Natural killer cell (primary cell): ENCODE data around the gene ACAA2. TPM values are rescaled to one million over a fixed set of nuclear protein-coding genes. Genes with fewer than 3 reads are reported as not detected.

Experiments used
- ATAC-seq, 3 donors: fragments of 150-1000 bp in 2 of 3; fragments of 200-7000 bp in 1 of 3; cut with Tn5 transposase; 1 replicate in 1 of 3; 2 replicates in 2 of 3; pipeline ENCODE4 v1.10.0; 2021; ENCODE audit warnings: mild to moderate bottlenecking in 2 of 3, moderate library complexity in 2 of 3
- DNase-seq, 2 donors: peaks; one replicate each; pipeline versions ENCODE4 v3.0.0 to v3.0.0-alpha.2; 2013 to 2021; ENCODE audit warnings: mixed read lengths in 1 of 2
- H3K27ac ChIP-seq: one replicate; pipeline ENCODE4 v1.5.1; 2013; ENCODE audit warnings: mild to moderate bottlenecking, low read length
- H3K27me3 ChIP-seq: one replicate; pipeline ENCODE4 v1.6.1; 2013; ENCODE audit warnings: low read length; ENCODE audit not compliant: control insufficient read depth, insufficient read depth
- H3K36me3 ChIP-seq: one replicate; pipeline ENCODE4 v1.6.1; 2013; ENCODE audit warnings: low read length; ENCODE audit not compliant: control insufficient read depth, insufficient read depth
- H3K4me1 ChIP-seq: one replicate; pipeline ENCODE4 v1.6.1; 2013; ENCODE audit warnings: low read length; ENCODE audit not compliant: control insufficient read depth, insufficient read depth
- H3K4me3 ChIP-seq: one replicate; pipeline ENCODE4 v1.5.1; 2013; ENCODE audit warnings: low read length
- H3K9me3 ChIP-seq: one replicate; pipeline ENCODE4 v1.6.1; 2013; ENCODE audit warnings: low read length; ENCODE audit not compliant: control insufficient read depth, insufficient read depth
- H3K27ac Mint-ChIP-seq, 2 donors: one replicate each; pipeline ENCODE4 v1.8.0; 2022; ENCODE audit warnings: mild to moderate bottlenecking in 2 of 2, mixed read lengths in 2 of 2, moderate library complexity in 1 of 2
- H3K27me3 Mint-ChIP-seq, 2 donors: one replicate each; pipeline ENCODE4 v1.8.0; 2022; ENCODE audit warnings: low read depth in 2 of 2, mixed read lengths in 2 of 2
- H3K36me3 Mint-ChIP-seq: one replicate; pipeline ENCODE4 v1.8.0; 2022; ENCODE audit warnings: mixed read lengths
- H3K4me1 Mint-ChIP-seq, 2 donors: one replicate each; pipeline ENCODE4 v1.8.0; 2022; ENCODE audit warnings: mixed read lengths in 2 of 2
- H3K4me3 Mint-ChIP-seq: one replicate; pipeline ENCODE4 v1.8.0; 2022; ENCODE audit warnings: mild to moderate bottlenecking, moderate library complexity, mixed read lengths
- H3K9me3 Mint-ChIP-seq, 2 donors: one replicate each; pipeline ENCODE4 v1.8.0; 2022; ENCODE audit warnings: mixed read lengths in 2 of 2
- WGBS: methylation state at CpG from one replicate; pipeline ENCODE4 v1.1.7; 2013; ENCODE audit warnings: missing lambda C conversion rate; ENCODE audit not compliant: insufficient coverage; 5-methylcytosine and 5-hydroxymethylcytosine counted together
- intact Hi-C: fragments of 100-400 bp; cut with micrococcal nuclease; formaldehyde crosslinking; loops from one replicate; pipeline ENCODE4 v1.14.2; 2022
- total RNA-seq, 4 donors: library from RNA; stranded (reverse); fragments of 120-200 nt in 1 of 4; gene quantifications; one replicate each; pipeline versions ENCODE4 v1.2.3 to v1.2.4, GENCODE V29; 2013 to 2022
- TF ChIP-seq, protein P1 (sequence below): fragments of 200-600 bp; IDR thresholded peaks from one replicate; pipeline ENCODE4 v1.8.0; 2022; ENCODE audit warnings: antibody characterized with exemption

The ACAA2 gene
- total RNA-seq, 3 donors from 2014 or later (not counting 1 experiment from before 2014, with no cell fraction given), result 47.0 to 71.7 (median 59.2) TPM

DNA sequence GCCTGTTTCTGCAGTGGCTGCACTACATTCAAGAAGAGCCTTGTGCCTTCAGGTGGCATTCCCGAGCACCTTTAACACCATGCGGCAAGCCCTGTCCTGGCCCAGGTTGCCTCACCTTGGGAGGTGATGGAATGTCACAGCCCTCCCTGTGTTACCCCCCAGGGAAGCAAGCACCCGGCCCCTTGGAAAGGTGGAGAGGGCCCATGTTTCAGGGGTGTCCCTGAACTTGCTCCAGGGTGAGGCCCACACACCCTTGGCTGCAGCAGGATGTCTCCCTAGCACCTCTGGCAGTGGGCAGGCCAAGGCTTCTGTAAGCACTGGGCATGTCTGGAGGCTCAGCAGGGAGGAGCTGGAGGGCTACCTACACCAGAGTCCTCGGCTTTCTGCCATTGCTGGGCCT is 29.3 kb upstream of the ACAA2 start:
- no peak overlapping the region for H3K4me3 ChIP-seq
- ATAC-seq (no peak), DNase-seq (no peak)
- Mint-ChIP-seq H3K9me3 (no peaks in the 10 kb centered on the region), H3K4me1 (peaks cover 49 to 55% of the 10 kb centered on the region in 2 donors), H3K27me3 (no peaks in the 10 kb centered on the region), H3K27ac (no peak overlapping the region), H3K4me3 (no peak overlapping the region), H3K36me3 (no peaks in the 10 kb centered on the region)
- intact Hi-C loops, result no loop called here
- no peaks in the 10 kb centered on the region for H3K9me3 ChIP-seq
- WGBS, result 81% methylated on average over 4 of the region's 4 CpGs
- H3K36me3 ChIP-seq, result no peaks in the 10 kb centered on the region
- H3K27me3 ChIP-seq, result no peaks in the 10 kb centered on the region
- peaks cover 9% of the 10 kb centered on the region for H3K4me1 ChIP-seq
- TF ChIP-seq, protein P1, sequence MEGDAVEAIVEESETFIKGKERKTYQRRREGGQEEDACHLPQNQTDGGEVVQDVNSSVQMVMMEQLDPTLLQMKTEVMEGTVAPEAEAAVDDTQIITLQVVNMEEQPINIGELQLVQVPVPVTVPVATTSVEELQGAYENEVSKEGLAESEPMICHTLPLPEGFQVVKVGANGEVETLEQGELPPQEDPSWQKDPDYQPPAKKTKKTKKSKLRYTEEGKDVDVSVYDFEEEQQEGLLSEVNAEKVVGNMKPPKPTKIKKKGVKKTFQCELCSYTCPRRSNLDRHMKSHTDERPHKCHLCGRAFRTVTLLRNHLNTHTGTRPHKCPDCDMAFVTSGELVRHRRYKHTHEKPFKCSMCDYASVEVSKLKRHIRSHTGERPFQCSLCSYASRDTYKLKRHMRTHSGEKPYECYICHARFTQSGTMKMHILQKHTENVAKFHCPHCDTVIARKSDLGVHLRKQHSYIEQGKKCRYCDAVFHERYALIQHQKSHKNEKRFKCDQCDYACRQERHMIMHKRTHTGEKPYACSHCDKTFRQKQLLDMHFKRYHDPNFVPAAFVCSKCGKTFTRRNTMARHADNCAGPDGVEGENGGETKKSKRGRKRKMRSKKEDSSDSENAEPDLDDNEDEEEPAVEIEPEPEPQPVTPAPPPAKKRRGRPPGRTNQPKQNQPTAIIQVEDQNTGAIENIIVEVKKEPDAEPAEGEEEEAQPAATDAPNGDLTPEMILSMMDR, result no peak
- H3K27ac ChIP-seq, result no peak overlapping the region

DNA sequence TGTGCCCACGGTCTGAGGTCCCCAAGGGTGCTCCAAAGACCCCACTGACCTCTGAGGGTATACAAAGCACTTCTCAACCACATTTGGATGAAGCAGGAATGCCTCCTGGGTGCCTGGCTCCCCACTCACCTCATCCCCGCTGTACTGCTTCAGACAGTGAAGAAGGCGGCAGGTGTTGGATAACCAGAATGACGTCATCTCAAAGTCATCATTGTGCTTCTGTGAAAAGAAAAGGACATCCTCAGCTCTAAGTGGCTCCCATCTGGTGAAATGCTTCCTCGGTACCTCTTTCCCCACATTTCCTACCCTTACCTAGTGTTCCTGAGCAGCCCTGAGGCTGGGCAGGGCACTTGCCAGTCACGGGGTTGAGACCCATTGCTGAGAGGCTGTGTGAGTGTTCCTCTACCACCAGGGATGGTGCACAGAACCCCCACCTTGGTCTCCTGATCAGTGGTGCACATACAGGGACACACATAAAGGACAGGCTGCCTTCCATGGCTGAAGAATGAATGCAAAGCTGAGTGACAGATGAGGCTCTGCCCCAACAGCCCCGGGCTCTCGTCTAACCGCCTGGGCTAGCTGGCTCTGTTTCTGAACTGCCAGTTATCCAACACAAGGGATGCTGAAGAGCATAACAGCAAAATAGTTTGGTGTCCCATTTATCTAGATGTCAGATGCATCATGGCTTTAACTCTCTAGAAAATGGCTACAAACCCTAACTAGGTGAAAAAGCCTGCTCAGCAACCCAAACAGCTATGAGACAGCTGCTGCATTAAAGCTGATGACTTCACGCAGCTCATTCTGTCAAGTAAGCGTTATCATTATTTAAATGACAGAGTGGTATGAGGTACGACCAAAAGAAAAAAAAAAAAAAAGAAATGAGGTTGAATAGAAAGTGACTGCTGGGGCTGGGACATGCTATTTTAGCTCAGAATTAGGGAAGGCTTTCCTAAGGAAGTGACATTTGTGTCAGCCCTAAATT is 28.2 kb upstream of the ACAA2 start:
- Histone ChIP-seq H3K4me1 (peaks cover 9% of the 10 kb centered on the region), H3K27ac (no peak overlapping the region), H3K4me3 (no peak overlapping the region), H3K27me3 (no peaks in the 10 kb centered on the region), H3K36me3 (no peaks in the 10 kb centered on the region), H3K9me3 (no peaks in the 10 kb centered on the region)
- Mint-ChIP-seq H3K4me3 (no peak overlapping the region), H3K4me1 (peaks cover 46 to 61% of the 10 kb centered on the region in 2 donors), H3K27me3 (no peaks in the 10 kb centered on the region), H3K36me3 (no peaks in the 10 kb centered on the region), H3K27ac (peak overlapping the region; percentile 26 to 38), H3K9me3 (no peaks in the 10 kb centered on the region)
- 92% methylated on average over 12 of the region's 12 CpGs for WGBS
- ATAC-seq (no peak), DNase-seq (no peak)
- intact Hi-C loops, result no loop called here
- TF ChIP-seq, protein P1, result no peak

DNA sequence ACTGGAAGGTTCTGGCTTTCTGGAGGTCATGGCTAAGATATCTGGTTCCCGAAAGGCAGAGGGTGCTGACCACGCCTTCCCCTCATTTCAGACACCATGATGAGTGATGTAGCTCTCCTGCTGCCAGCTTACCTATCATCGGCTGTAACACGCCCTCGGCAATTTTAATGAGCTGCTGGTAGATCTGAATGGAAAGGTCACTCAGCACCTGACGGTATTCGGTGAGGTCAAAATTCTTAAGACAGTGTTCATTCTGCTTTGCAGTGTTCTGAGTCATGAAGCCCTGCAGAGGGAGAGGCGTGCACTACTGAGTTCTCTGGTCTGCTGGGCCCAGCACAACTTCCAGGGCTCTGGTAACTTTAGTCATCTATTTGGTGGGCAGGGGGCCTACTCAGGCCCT is 25.7 kb upstream of the ACAA2 start:
- Mint-ChIP-seq H3K36me3 (no peaks in the 10 kb centered on the region), H3K4me3 (no peak overlapping the region), H3K4me1 (peaks cover 39 to 53% of the 10 kb centered on the region in 2 donors), H3K9me3 (no peaks in the 10 kb centered on the region), H3K27me3 (no peaks in the 10 kb centered on the region), H3K27ac (no peak overlapping the region)
- TF ChIP-seq, protein P1, result no peak
- H3K27me3 ChIP-seq, result no peaks in the 10 kb centered on the region
- DNase-seq (no peak), ATAC-seq (no peak)
- H3K4me1 ChIP-seq, result peaks cover 6% of the 10 kb centered on the region
- no peak overlapping the region for H3K27ac ChIP-seq
- 97% methylated on average over 8 of the region's 8 CpGs for WGBS
- intact Hi-C loops, result no loop called here
- no peaks in the 10 kb centered on the region for H3K9me3 ChIP-seq
- H3K36me3 ChIP-seq, result no peaks in the 10 kb centered on the region
- H3K4me3 ChIP-seq, result no peak overlapping the region
